Right ventricle myocardium inferior (tissue), 1 donor: ENCODE results near the gene CABYR. TPM values are rescaled to one million over a fixed set of nuclear protein-coding genes. Genes with fewer than 3 reads are reported as not detected.

Experiments
- ATAC-seq: fragments of 200-7000 bp; cut with Tn5 transposase; one replicate; pipeline ENCODE4 v1.9.1; 2020; ENCODE audit warnings: mild to moderate bottlenecking, moderate library complexity
- DNase-seq: peaks from one replicate; pipeline ENCODE4 v3.0.0; 2021; ENCODE audit errors: missing footprints
- intact Hi-C: fragments of 100-400 bp; cut with DNase I; formaldehyde crosslinking; loops from one replicate; pipeline ENCODE4 v1.11.0; 2022
- long read RNA-seq: library from polyadenylated mRNA; unstranded; transcript quantifications from one replicate; pipeline ENCODE4 v2.0.0, GENCODE V29; 2021
- total RNA-seq: library from RNA; stranded (reverse); fragmentation: NEBNext Ultra II Directional; extraction: Animal tissue kit (Norgen Biotek cat#: 25700); gene quantifications from one replicate; pipeline ENCODE4 v1.2.1, GENCODE V29; 2021
- donor health status: DM: no; HTN: yes; CAD: no; lungs with severe emphysema.

CABYR gene, protein sequence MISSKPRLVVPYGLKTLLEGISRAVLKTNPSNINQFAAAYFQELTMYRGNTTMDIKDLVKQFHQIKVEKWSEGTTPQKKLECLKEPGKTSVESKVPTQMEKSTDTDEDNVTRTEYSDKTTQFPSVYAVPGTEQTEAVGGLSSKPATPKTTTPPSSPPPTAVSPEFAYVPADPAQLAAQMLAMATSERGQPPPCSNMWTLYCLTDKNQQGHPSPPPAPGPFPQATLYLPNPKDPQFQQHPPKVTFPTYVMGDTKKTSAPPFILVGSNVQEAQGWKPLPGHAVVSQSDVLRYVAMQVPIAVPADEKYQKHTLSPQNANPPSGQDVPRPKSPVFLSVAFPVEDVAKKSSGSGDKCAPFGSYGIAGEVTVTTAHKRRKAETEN
- total RNA-seq, result not detected
- long read RNA-seq, result 0 reads

GRCh38 chr18:24138789-24139616 lies at the start of gene CABYR:
TSS of gene CABYR (plus strand) at chr18:24139062. CDS start at chr18:24143115, 4,053 bp downstream.
- intact Hi-C loops, result no loop called here
- ATAC-seq, result peak; percentile 83
- peak; percentile 78 for DNase-seq

DNA sequence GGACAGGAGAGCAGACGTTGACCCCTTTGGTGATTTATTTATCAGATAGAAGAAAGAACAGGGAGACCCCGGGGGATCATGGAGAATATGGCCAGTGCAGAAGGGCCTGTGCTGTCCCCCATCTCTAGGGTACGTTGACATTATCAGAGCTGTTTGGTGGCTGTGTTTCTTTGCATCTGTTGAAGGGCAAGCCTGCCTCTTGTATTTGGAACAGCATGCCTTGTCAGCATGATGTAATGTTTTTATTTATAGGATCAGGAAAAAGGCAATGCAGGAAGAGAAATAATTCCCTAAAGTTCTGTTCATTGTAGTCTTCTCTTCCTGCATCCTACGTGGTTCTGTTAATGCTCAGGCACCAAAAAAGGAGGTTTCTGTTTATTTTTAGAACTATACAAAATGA lies 49.8 kb upstream of the CABYR start:
- DNase-seq, result no peak
- ATAC-seq, result peak; percentile 73
- intact Hi-C loops, result no loop called here

- DNase-seq (no peak), ATAC-seq (peak; percentile 26)
- intact Hi-C loops, result no loop called here
Observed at GRCh38 chr18:24089515-24090337, 49.1 kb upstream of the CABYR start.

- intact Hi-C loops, result no loop called here
Observed at GRCh38 chr18:24090876-24091275, 48.0 kb upstream of the CABYR start.

DNA sequence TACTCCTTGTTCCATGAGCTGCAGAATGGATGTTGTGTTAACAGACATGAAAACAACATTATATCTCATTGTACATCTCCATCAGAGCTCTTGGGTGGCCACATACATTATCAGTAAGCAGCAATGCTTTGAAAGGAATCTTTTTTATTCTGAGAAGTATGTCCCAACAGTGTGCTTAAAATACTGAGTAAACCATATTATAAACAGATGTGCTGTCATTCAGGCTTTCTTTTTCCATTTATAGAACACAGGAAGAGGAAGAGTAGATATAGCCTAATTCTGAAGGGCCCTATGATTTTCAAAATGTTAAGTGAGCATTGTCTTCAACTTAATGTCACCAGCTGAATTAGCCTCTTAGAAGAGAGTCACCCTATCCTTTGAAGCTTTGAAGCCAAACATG lies 44.3 kb upstream of the CABYR start:
- DNase-seq (no peak), ATAC-seq (no peak)
- intact Hi-C loops, result no loop called here

More at GRCh38 chr18:24090876-24091275, 48.0 kb upstream of the CABYR start:
- DNase-seq (no peak), ATAC-seq (no peak)

GRCh38 chr18:24095976-24096375 lies 42.9 kb upstream of the CABYR start:
- ATAC-seq, result no peak
- intact Hi-C loops, result no loop called here
- DNase-seq, result no peak

- intact Hi-C loops, result no loop called here
- DNase-seq (no peak), ATAC-seq (no peak)
Observed at GRCh38 chr18:24103320-24104021, 35.4 kb upstream of the CABYR start.

- ATAC-seq (no peak), DNase-seq (no peak)
- intact Hi-C loops, result no loop called here
Observed at GRCh38 chr18:24104486-24104885, 34.4 kb upstream of the CABYR start.

- DNase-seq (no peak), ATAC-seq (no peak)
- intact Hi-C loops, result no loop called here
Observed at GRCh38 chr18:24108641-24109040, 30.2 kb upstream of the CABYR start.

DNA sequence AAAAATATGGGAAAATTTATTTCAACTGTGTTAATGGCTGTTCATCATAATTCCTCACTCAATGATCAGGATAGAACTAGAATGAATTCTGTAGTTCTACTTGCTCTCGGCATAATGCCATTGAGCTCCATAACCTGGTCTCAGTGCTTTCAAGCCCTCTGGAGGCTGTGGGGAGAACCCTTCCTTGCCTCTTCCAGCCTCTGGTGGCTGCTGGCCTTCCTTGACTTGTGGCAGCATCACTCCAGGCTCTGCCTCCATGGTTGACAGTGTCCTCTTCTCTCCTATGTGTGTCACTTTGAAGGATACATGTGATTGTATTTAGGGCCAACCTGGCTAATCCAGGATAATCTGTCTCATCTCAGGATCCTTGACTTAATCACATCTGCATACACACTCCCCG lies 26.9 kb upstream of the CABYR start:
- ATAC-seq (no peak), DNase-seq (no peak)
- intact Hi-C loops, result no loop called here

- intact Hi-C loops, result no loop called here
- ATAC-seq, result no peak
- no peak for DNase-seq
Observed at GRCh38 chr18:24112464-24112863, 26.4 kb upstream of the CABYR start.

DNA sequence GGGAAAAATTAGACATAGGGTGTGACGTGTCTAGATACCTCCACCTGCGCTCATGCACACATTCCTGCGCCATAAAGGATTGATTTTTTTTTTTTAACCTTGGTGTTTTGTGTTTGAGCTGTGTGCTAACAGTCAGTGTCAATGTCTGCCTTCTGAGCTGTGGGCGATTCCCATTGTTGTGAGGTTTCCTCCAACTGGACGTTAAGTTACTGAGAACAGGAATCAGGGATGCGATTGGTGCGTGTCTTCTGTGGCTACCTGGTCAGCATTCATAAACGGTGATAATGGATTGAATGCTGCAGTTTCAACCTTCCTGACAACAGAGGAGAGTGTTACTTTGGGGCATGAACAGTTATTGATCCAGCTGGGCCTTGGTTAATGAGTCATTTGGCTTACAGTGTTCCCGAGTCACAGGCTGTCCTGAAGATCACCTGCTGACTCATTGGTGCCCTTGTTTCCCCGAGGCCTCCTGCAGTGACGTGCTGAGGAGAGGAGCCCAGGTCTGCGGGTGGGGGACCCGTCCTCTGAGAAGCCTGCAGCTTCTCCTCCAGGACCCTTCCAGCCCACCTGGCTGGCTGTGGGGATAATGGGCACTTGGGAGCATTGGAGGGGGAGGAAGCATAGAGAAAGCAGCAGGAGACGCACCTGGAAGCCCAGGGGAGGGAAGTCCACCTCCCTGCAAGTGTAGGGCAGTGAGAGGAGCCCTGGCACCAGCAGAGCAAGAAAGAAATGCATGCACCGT lies 25.8 kb upstream of the CABYR start:
- DNase-seq, result no peak
- intact Hi-C loops, result no loop called here
- no peak for ATAC-seq

- intact Hi-C loops, result loop anchor here (5.0 kb wide), 1 partner anchor 158 kb away; no protein-coding TSS in a partner anchor
Observed at GRCh38 chr18:24114924-24115549, 23.8 kb upstream of the CABYR start.

GRCh38 chr18:24115628-24116027 lies 23.2 kb upstream of the CABYR start:
- no peak for DNase-seq
- no peak for ATAC-seq
- intact Hi-C loops, result loop anchor here (5.0 kb wide), 1 partner anchor 158 kb away; no protein-coding TSS in a partner anchor

More at GRCh38 chr18:24114924-24115549, 23.8 kb upstream of the CABYR start:
- DNase-seq (no peak), ATAC-seq (no peak)

DNA sequence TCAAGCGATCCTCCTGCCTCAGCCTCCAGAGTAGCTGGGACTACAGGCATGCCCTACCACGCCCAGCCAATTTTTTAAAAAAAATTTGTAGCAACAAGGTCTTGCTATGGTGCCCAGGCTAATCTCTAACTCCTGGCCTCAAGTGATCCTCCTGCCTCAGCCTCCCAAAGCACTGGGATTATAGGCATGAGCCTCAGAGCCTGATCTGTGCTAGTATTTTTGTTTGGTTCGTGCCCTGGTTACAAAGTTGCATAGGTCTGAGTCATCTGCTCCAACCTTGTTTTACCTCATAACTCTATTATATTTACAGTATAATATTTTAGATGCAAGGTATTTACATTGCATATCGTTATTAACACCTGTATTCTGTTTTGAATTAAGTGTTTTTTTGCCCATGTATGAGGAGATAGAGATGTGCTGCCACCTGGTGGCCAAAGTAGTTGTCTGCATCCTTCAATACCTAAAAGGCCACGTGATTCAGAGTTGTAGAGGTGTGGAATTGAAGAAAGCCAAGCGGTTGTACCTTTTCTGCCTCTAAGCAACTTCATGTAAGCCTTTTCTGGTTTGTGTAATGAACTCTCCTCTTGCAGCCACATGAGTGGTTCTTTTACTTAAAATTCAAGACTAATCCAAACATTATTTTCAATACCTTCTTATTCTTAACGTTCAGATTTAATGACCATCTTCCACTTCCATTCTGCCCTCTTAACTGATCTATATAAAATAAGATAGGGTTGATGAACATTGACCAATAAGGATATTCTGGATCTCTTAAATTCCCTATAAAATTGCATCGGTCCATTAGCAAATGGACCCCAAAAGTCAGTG lies 19.9 kb upstream of the CABYR start:
- ATAC-seq, result peak; percentile 60
- DNase-seq, result no peak
- intact Hi-C loops, result loop anchor here (5.0 kb wide), 1 partner anchor 162 kb away; no protein-coding TSS in a partner anchor

DNA sequence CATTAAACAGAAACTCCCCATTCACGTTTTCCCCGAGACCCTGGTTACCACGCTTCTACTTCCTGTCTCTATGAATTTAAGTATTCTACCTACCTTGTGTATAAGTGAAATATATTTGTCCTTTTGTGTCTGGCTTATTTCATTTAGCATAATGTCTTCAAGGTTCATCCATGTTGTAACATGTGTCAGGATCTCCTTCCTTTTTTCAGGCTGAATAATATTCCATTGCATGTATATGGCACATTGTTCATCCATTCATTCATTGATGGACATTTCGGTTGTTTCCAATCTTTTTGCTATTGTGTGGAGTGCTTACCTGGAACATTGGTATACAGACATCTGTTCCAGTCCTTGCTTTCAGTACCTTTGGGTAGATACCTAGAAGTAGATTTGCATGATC lies 18.2 kb upstream of the CABYR start:
- no peak for ATAC-seq
- intact Hi-C loops, result no loop called here
- DNase-seq, result no peak
